ENCODE measurements around the gene DGUOK. TPM values are rescaled to one million over a fixed set of nuclear protein-coding genes. Genes with fewer than 3 reads are reported as not detected.

The DGUOK gene
- total RNA-seq, 1 experiment from 2014 or later = 100 TPM

GRCh38 chr2:73977466-73977865 is 50.8 kb downstream of the DGUOK start:
- CTCF ChIA-PET = no interaction called here
- no peaks in the 10 kb centered on the region for H3K9me3 ChIP-seq (ENCODE audit: control insufficient read depth in 1 of 2, insufficient read depth in 1 of 2, low read depth in 1 of 2, low read length in 2 of 2)
- BruUV-seq (replicated peaks) = no TSS peak
- H3K4me3 ChIP-seq (replicated peaks in 1 of 2; ENCODE audit: low read depth in 1 of 2, low read length in 2 of 2) = no peak overlapping the region
- H3K79me2 ChIP-seq (ENCODE audit: insufficient read depth, low read length) = no peaks in the 10 kb centered on the region; the same call in 1 of the 2 replicates
- H4K20me1 ChIP-seq (ENCODE audit: insufficient read depth) = no peaks in the 10 kb centered on the region
- no peaks in the 10 kb centered on the region for H3K9me2 ChIP-seq (ENCODE audit: insufficient read depth)
- TF ChIP-seq EZH2 (IDR thresholded peaks at IDR 0.05) = no peak
- no peak for TF ChIP-seq MAX (IDR thresholded peaks at IDR 0.05)
- TF ChIP-seq ZNF274 (IDR thresholded peaks at IDR 0.05; ENCODE audit: low read depth, low read length) = no peak
- TF ChIP-seq POLR2A (IDR thresholded peaks at IDR 0.05; ENCODE audit: borderline replicate concordance, extremely low read depth, insufficient read depth, insufficient read length) = no peak
- TF ChIP-seq TCF7L2 (IDR thresholded peaks at IDR 0.05; ENCODE audit: borderline replicate concordance, extremely low read depth, insufficient read depth, insufficient read length) = no peak
- TF ChIP-seq ATF3 (IDR thresholded peaks at IDR 0.05) = no peak
- no peak for TF ChIP-seq ELF1 (IDR thresholded peaks at IDR 0.05; ENCODE audit: borderline replicate concordance, low read depth)
- TF ChIP-seq ZFX (IDR thresholded peaks at IDR 0.05) = no peak
- TF ChIP-seq YY1 (IDR thresholded peaks at IDR 0.05; ENCODE audit: extremely low read depth, insufficient replicate concordance, low read depth, low read length) = no peak
- intact Hi-C loops (cut with micrococcal nuclease) = no loop called here
- DNase-seq (ENCODE audit: low read depth, low spot score) (no peak), ATAC-seq (no peak)
- no peak overlapping the region for H3K9ac ChIP-seq (ENCODE audit: low read length)
- RAD21 ChIA-PET (ENCODE audit: low non-redundant PET in 1 of 2, low total read pairs in 2 of 2, uncharacterized antibody in 2 of 2, unreplicated experiment in 2 of 2) = no interaction called here
- POLR2A ChIA-PET = no interaction called here
- H3K27ac ChIP-seq (ENCODE audit: low read depth, low read length) = no peak overlapping the region
- H3K4me2 ChIP-seq (ENCODE audit: low read length) = no peak overlapping the region
- H3K36me3 ChIP-seq (ENCODE audit: control insufficient read depth in 1 of 2, insufficient read depth in 2 of 2, low read length in 2 of 2) = no peaks in the 10 kb centered on the region
- H3K4me1 ChIP-seq (ENCODE audit: control insufficient read depth in 1 of 2, insufficient read depth in 2 of 2, low read length in 2 of 2) = peaks cover 25 to 32% of the 10 kb centered on the region in 2 experiments
- H3K27me3 ChIP-seq (ENCODE audit: insufficient read depth, low read length) = no peaks in the 10 kb centered on the region
- no peak overlapping the region for H2AFZ ChIP-seq (ENCODE audit: low read depth, low read length, poor library complexity, severe bottlenecking)

- no peaks in the 10 kb centered on the region for H3K9me2 ChIP-seq (ENCODE audit: insufficient read depth)
- H2AFZ ChIP-seq (ENCODE audit: low read depth, low read length, poor library complexity, severe bottlenecking) = no peak overlapping the region
- DNase-seq (ENCODE audit: low read depth, low spot score) (no peak), ATAC-seq (no peak)
- RAD21 ChIA-PET (ENCODE audit: low non-redundant PET in 1 of 2, low total read pairs in 2 of 2, uncharacterized antibody in 2 of 2, unreplicated experiment in 2 of 2) = no interaction called here
- no peaks in the 10 kb centered on the region for H3K9me3 ChIP-seq (ENCODE audit: control insufficient read depth in 1 of 2, insufficient read depth in 1 of 2, low read depth in 1 of 2, low read length in 2 of 2)
- H3K27me3 ChIP-seq (ENCODE audit: insufficient read depth, low read length) = no peaks in the 10 kb centered on the region
- intact Hi-C loops (cut with micrococcal nuclease) = no loop called here
- POLR2A ChIA-PET = no interaction called here
- no peak overlapping the region for H3K27ac ChIP-seq (ENCODE audit: low read depth, low read length)
- no peak overlapping the region for H3K4me3 ChIP-seq (replicated peaks in 1 of 2; ENCODE audit: low read depth in 1 of 2, low read length in 2 of 2)
- H3K4me1 ChIP-seq (ENCODE audit: control insufficient read depth in 1 of 2, insufficient read depth in 2 of 2, low read length in 2 of 2) = peaks cover 35 to 47% of the 10 kb centered on the region in 2 experiments
- H3K79me2 ChIP-seq (ENCODE audit: insufficient read depth, low read length) = no peaks in the 10 kb centered on the region; the same call in 1 of the 2 replicates
- CTCF ChIA-PET = no interaction called here
- H3K4me2 ChIP-seq (ENCODE audit: low read length) = no peak overlapping the region
- no peak overlapping the region for H3K9ac ChIP-seq (ENCODE audit: low read length)
- no peaks in the 10 kb centered on the region for H3K36me3 ChIP-seq (ENCODE audit: control insufficient read depth in 1 of 2, insufficient read depth in 2 of 2, low read length in 2 of 2)
- H4K20me1 ChIP-seq (ENCODE audit: insufficient read depth) = no peaks in the 10 kb centered on the region
- no TSS peak for BruUV-seq (replicated peaks)
- TF ChIP-seq CTCF (IDR thresholded peaks at IDR 0.05 in 2 of 3, conservative IDR thresholded peaks at IDR 0.05 in 1 of 3; ENCODE audit: borderline replicate concordance in 1 of 3, insufficient read depth in 1 of 3, low read depth in 2 of 3, low read length in 2 of 3) = no peak
- TF ChIP-seq JUND (IDR thresholded peaks at IDR 0.05) = no peak
- no peak for TF ChIP-seq POLR2AphosphoS5 (IDR thresholded peaks at IDR 0.05; ENCODE audit: low read depth, low read length)
- no peak for TF ChIP-seq ZNF274 (IDR thresholded peaks at IDR 0.05; ENCODE audit: low read depth, low read length)
- TF ChIP-seq REST (IDR thresholded peaks at IDR 0.05; ENCODE audit: low read depth) = no peak
- TF ChIP-seq SRF (IDR thresholded peaks at IDR 0.05; ENCODE audit: low read depth) = no peak
- no peak for TF ChIP-seq FOSL1 (IDR thresholded peaks at IDR 0.05; ENCODE audit: low read depth)
- TF ChIP-seq EGR1 (IDR thresholded peaks at IDR 0.05; ENCODE audit: low read depth) = no peak
- TF ChIP-seq ELF1 (IDR thresholded peaks at IDR 0.05; ENCODE audit: borderline replicate concordance, low read depth) = no peak
- TF ChIP-seq TCF7L2 (IDR thresholded peaks at IDR 0.05; ENCODE audit: borderline replicate concordance, extremely low read depth, insufficient read depth, insufficient read length) = no peak
Measured at GRCh38 chr2:73979021-73979420, 52.3 kb downstream of the DGUOK start.

All from HCT116 (cell line).